NB4 (cell line): ENCODE results near the gene FKBP15.

ENCODE experiments used
- CTCF ChIP-seq: IDR thresholded peaks from one replicate; pipeline ENCODE4 v1.5.1; 2012; ENCODE audit warnings: low read depth, low read length
- MAX ChIP-seq: IDR thresholded peaks from 2 replicates; pipeline ENCODE4 v1.6.1; 2011; ENCODE audit warnings: low read depth, low read length
- POLR2A ChIP-seq: IDR thresholded peaks from 2 replicates; pipeline ENCODE4 v1.6.1; 2011; ENCODE audit warnings: mild to moderate bottlenecking; ENCODE audit not compliant: insufficient read length; ENCODE audit errors: extremely low read depth

GRCh38 chr9:113148781-113149510 lies 72.1 kb downstream of the FKBP15 start:
- TF ChIP-seq MAX (no peak), CTCF (no peak), POLR2A (no peak)
